GM18867 (cell line): ENCODE data around the gene WWOX.

Experiments
- ATAC-seq: cut with Tn5 transposase; IDR thresholded peaks from one replicate; pipeline ENCODE4 v1.9.1; 2021; ENCODE audit warnings: mild to moderate bottlenecking, moderate library complexity; ENCODE audit not compliant: unreplicated experiment

The WWOX gene

GRCh38 chr16:78292086-78292843 is 192.8 kb downstream of the WWOX start:
- ATAC-seq, result no peak

GRCh38 chr16:78292844-78293380 is 193.5 kb downstream of the WWOX start:
- ATAC-seq, result no peak

- no peak for ATAC-seq
These were observed 195.2 kb downstream of the WWOX start for GRCh38 chr16:78294538-78295225.

- no peak for ATAC-seq
These were observed 197.7 kb downstream of the WWOX start for GRCh38 chr16:78297066-78297666.

- ATAC-seq, result no peak
These were observed 199.5 kb downstream of the WWOX start for GRCh38 chr16:78298986-78299385.

GRCh38 chr16:78300469-78300868 is 201.0 kb downstream of the WWOX start:
- no peak for ATAC-seq

- no peak for ATAC-seq
These were observed 204.5 kb downstream of the WWOX start for GRCh38 chr16:78303946-78304345.

GRCh38 chr16:78306361-78306760 is 206.9 kb downstream of the WWOX start:
- ATAC-seq, result no peak

GRCh38 chr16:78307824-78308528 is 208.5 kb downstream of the WWOX start:
- no peak for ATAC-seq

GRCh38 chr16:78309763-78310162 is 210.3 kb downstream of the WWOX start:
- no peak for ATAC-seq

- no peak for ATAC-seq
These were observed 210.7 kb downstream of the WWOX start for GRCh38 chr16:78310196-78310595.

- no peak for ATAC-seq
These were observed 211.6 kb downstream of the WWOX start for GRCh38 chr16:78310990-78311561.

GRCh38 chr16:78311831-78312230 is 212.4 kb downstream of the WWOX start:
- ATAC-seq, result no peak

GRCh38 chr16:78317564-78318240 is 218.2 kb downstream of the WWOX start:
- no peak for ATAC-seq

GRCh38 chr16:78321620-78322360 is 222.3 kb downstream of the WWOX start:
- no peak for ATAC-seq

GRCh38 chr16:78323315-78323714 is 223.9 kb downstream of the WWOX start:
- ATAC-seq, result no peak

- no peak for ATAC-seq
These were observed 225.3 kb downstream of the WWOX start for GRCh38 chr16:78324649-78325285.

GRCh38 chr16:78325468-78326352 is 226.3 kb downstream of the WWOX start:
- no peak for ATAC-seq
